Stimulated activated CD4-positive, alpha-beta T cell treated with anti-CD3 and anti-CD28 coated beads, Interleukin-2, amount 100 ng/mL, for 24 hours (primary cell): ENCODE results near the gene RPS6KA5.

ENCODE experiments used
- DNase-seq, 2 donors: peaks; one replicate each; pipeline ENCODE4 v3.0.0-alpha.2; 2020

The RPS6KA5 gene

DNA sequence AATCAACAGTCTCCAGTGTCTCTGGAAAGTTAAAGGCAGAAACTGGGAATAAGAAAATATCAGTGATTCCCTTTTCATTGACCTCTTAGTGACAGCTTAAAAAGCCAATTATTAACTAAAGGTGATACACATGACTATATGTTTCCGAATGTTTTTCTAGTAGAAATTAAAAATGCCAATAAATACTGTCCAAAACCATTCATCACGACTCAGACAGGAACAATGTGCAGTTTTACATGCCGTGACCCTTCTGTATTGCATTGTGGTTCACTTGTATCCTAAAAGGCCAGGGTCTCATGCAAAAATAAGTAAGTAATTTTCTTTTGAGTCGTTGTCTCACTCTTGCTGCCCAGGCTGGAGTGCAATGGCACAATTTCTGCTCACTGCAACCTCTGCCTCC, 138.3 kb downstream of the RPS6KA5 start:
- DNase-seq, result no peak

DNA sequence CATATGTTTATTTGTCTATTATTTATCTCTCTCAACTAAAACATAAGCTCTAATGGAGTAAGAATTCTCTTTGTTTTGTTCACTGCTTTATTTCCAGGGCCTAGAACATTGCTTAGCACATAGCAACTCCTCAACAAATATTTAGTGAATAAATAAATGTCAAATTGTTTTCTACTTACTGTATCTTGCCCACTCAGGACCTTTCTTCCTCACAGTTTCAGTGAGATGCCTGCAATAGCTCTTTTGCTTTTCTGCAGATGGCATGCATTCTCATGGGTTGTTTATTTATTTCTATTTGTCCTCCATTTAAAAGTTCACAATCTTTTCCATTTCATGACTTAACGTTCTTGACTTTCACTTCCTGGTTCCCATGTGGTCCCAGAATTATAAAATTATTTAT, 149.3 kb downstream of the RPS6KA5 start:
- no peak for DNase-seq

- DNase-seq, result no peak
Measured at GRCh38 chr14:90907178-90907577, 153.3 kb downstream of the RPS6KA5 start.

GRCh38 chr14:90905531-90905930, 154.9 kb downstream of the RPS6KA5 start:
- DNase-seq, result no peak

GRCh38 chr14:90903101-90903500, 157.3 kb downstream of the RPS6KA5 start:
- peak; percentile 52 to 64 for DNase-seq

- DNase-seq, result no peak
Measured at GRCh38 chr14:90900476-90901083, 159.9 kb downstream of the RPS6KA5 start.

DNA sequence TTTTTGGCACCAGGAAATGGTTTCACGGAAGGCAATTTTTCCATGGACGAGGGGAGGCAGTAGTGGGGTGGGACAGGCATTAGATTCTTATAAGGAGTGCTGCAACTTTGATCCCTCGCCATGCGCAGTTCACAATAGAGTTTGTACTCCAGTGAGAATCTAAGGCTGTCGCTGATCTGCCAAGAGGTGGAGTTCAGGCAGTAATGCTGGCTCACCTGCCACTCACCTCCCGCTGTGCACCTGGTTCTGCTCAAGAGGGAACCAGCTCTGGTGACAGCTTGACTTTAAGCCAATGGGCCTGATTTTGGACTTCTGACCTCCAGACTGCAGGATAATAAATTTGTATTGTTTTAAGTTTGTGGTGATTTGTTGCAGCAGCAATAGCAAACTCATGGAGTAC, 163.4 kb downstream of the RPS6KA5 start:
- DNase-seq, result no peak

DNA sequence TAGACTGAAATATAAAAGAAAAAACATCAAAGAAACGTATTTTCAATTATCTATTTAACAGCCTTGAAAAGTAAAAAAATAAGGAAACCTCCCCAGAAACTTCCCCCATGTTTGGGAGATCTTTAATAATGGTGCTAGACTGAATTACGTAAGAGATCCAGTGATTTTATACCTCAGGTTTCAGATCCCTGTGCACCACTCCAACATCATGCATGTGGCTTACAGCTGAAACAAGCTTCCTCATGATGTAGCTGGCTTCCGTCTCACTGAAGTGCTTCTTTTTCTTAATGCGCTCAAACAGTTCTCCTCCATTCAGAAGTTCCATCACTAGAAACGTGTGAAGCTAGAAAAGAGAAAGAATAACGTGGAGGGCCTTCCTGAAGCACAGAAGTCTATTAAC, 166.2 kb downstream of the RPS6KA5 start:
- DNase-seq, result no peak

- no peak for DNase-seq
Measured at GRCh38 chr14:90893510-90893909, 166.9 kb downstream of the RPS6KA5 start.

GRCh38 chr14:90892970-90893369, 167.5 kb downstream of the RPS6KA5 start:
- no peak for DNase-seq

GRCh38 chr14:90891326-90891725, 169.1 kb downstream of the RPS6KA5 start:
- no peak for DNase-seq

DNA sequence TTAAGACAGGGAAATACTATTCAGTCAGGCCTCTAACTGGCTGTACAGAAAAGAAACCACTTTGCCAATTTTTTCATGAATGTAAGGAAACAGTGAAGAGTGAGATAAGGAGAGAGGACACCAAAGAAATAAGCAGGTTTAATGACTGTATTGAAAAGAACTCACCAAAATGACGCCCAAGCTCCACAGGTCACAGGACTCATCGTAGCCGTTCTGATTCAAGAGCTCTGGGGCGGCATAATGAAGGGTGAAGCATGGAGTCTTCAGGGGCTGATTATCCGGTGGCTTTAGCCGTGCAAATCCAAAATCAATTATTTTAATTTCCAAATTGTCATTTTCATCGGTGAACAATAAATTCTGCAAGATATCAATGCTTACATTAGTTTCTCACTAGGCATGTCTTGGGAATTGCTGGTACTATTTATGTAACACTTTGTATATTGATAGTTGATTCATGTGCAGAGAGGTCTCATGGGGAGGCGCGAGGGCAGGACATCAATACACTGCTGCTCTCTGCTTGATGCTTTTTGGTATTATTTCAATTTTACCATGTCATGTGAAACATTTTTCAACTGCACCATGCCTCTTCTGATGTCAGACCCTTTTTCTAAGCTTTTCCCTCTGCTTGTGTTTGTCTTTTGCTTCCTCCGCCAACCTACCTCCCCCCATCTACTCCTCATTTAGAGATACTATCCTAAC, 170.0 kb downstream of the RPS6KA5 start:
- no peak for DNase-seq

DNA sequence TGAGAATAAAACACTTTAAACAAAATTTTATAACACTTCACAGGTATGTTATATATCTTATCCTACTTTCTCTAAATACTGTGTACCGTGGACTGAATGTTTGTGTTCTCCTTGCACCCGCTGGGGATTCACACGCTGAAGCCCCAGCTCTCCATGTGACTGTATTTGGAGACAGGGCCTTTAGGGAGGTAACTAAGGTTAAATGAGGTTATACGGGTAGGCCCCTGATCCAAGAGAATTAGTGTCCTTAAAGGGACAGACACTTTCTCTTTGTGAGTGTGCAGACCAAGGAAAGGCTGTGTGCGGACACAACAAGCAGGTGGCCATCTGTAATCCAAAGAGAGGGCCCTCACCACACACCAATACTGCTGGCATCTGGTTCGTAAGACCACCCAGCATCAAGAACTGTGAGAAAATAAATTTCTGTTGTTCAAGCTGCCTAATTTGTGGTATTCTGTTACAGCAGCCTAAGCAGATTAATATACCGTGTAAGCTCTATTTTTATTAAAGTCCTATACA, 174.1 kb downstream of the RPS6KA5 start:
- no peak for DNase-seq

- no peak for DNase-seq
Measured at GRCh38 chr14:90883782-90884181, 176.7 kb downstream of the RPS6KA5 start.

DNA sequence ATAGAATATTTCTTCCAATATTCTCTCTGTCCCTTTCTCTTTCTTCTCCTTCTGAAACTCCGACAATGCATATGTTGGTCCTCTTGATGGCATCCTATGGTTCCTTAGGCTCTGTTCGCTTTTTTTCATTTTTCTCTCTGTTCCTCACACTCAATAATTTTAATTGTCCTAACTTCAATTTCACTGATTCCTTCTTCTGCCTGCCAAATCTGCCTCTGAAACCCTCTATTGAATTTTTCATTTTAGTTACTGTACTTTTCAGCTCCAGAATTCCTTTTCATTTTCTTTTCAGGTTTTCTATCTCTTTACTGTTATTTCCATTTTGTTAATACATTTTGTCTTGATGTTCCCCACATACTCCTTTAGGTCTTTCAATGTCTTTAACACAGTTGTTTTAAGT, 177.2 kb downstream of the RPS6KA5 start:
- no peak for DNase-seq

- no peak for DNase-seq
Measured at GRCh38 chr14:90880282-90880681, 180.2 kb downstream of the RPS6KA5 start.

DNA sequence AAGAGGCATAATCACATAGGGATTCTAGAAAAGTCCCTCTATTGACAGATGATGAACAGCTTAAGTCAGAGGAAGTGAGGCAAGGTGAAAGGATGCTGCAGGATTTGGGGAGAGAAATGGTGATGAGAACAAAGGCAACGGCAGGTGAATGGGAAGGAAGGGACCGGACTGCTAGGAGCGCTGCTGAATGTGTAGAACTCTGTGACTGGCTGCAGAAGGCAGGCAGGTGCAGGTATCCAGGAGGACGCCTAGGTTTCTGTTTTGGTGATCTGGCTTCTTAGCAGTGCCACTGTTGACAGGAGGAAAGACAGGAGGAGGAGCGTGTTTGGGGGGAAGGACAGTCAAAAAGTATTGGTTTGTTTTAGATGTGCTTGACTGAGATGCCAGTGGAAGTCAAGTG, 185.8 kb downstream of the RPS6KA5 start:
- no peak for DNase-seq

DNA sequence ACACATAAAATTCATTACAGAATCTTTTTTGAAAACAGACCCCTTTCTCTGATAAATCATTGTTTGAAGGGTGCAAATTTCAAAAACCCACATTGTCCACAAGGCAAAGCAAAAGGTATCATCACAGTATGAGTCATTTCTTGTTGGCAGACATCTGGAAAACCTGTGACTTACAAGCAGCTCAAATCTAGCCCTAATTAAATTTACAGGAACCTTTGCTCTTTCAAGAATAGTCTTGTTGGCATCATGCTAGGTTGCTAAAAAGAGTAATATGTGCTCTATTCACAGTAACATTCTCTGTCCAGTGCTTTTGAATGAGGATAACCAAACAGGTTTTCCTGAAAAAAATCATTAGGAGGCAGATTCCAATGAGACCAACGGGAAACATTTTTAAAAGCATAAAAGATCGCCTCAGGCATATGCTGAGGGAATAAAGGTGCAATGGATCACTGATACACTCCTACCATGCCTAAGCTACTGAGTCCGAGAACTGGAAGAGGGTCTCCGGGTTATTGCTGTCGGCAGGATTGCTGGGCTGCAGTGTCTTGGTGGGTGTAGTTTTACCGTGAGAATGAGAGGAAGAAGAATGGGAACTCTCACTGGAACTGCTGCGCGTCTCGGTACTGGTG, 188.7 kb downstream of the RPS6KA5 start:
- no peak for DNase-seq

GRCh38 chr14:90870950-90871604, 189.4 kb downstream of the RPS6KA5 start:
- no peak for DNase-seq

DNA sequence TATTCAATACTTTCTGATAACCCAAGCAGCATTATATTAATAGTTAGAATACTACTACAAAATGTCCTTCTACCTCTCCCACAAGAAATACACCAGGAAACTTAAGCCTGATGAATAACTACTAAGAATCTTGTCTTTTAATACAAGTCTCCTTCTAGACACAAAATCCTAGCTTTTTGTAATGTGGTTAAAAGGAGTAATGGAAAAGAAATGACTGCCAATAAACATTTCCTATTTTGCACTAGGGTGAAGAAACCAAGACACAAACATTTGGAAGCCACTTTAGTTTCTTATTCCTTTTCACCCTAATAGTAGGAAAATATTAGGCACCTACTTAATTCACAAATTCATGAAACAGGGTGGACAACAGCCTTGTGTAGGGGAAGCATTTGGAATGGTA, 192.9 kb downstream of the RPS6KA5 start:
- DNase-seq, result no peak

DNA sequence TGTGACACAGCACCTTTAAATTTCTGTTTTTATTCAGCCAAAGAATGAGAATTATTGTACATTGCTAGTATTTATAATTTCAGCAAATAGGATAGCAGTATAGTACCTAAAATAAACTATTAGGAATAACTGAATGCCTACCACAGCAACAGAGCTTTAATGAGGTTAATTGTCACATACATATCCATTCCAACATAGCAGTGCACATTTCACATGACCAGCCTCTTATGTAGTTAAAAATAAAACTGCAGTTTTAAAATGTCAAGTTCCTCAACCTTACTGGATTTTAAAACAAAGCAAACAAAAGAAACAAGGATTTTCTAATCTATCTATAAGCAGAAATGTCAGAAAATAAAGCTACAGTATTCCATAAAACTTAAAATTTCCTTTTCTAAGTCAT, 193.6 kb downstream of the RPS6KA5 start:
- DNase-seq, result no peak

GRCh38 chr14:90864741-90865140, 195.7 kb downstream of the RPS6KA5 start:
- DNase-seq, result no peak

DNA sequence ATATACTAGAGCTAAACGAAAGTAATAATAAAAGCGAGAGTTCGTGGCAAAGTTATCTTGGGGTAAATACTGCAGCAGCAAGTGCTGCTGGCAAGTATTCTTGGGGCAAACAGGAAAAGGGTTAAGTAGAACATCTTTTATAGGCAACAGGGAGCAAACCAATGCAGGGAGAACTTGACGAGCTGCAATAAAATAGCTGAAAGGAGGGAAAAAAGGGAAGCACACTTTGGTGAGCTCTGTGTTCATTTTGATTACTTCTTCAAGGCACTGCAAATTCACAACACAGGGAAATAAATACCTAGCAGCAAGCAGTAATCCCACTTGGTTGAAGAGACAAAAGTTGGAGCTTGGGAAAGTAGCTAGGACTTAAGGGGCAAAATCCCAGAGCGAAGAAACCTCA, 201.9 kb downstream of the RPS6KA5 start:
- DNase-seq, result no peak

DNA sequence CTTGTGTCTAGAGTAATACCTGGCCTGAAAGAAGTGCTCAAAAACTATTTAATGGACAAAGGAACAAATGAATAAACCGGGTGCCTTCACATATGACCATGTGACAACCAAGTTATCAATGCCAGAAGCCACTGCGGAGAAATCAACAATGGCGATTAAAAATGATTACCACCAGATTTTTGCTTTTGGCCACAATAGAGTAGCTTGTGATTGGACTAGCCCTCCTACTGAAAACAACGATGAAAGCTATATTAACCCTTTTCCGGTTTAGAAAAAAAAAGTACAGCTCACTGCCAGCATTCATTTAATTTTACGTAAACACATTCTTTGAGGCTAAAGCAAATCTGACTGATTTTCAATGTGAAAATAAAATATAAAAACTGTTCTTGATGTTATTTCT, 202.6 kb downstream of the RPS6KA5 start:
- no peak for DNase-seq
